WERI-Rb-1 (cell line): ENCODE measurements around the gene CRKL.

Source experiments
- DNase-seq: peaks from one replicate; pipeline ENCODE4 v3.0.0-alpha.2; 2020
- H3K27ac ChIP-seq: fragments of 250-450 bp; sonication (Bioruptor Pico); 2 replicates; pipeline ENCODE4 v1.5.1; 2020; ENCODE audit warnings: mild to moderate bottlenecking, moderate library complexity
- H3K27me3 ChIP-seq: fragments of 250-450 bp; sonication (Bioruptor Pico); 2 replicates; pipeline ENCODE4 v1.5.1; 2021; ENCODE audit warnings: mild to moderate bottlenecking, low read depth, moderate library complexity; ENCODE audit not compliant: insufficient read depth, severe bottlenecking
- H3K36me3 ChIP-seq: fragments of 250-450 bp; sonication (Bioruptor Pico); 2 replicates; pipeline ENCODE4 v1.5.1; 2020; ENCODE audit warnings: mild to moderate bottlenecking, moderate library complexity
- H3K4me3 ChIP-seq: 2 replicates; pipeline ENCODE4 v1.5.1; 2011; ENCODE audit warnings: low read depth, mild to moderate bottlenecking, control low read depth, low read length
- H3K9me3 ChIP-seq: fragments of 250-450 bp; sonication (Bioruptor Pico); 2 replicates; pipeline ENCODE4 v1.5.1; 2021; ENCODE audit warnings: mild to moderate bottlenecking, moderate library complexity; ENCODE audit not compliant: severe bottlenecking
- TF ChIP-seq, protein P1 (sequence below): IDR thresholded peaks from 2 replicates; pipeline ENCODE4 v1.5.1; 2011; ENCODE audit warnings: low read depth, mild to moderate bottlenecking, control low read depth, inconsistent platforms, low read length

The CRKL gene

DNA sequence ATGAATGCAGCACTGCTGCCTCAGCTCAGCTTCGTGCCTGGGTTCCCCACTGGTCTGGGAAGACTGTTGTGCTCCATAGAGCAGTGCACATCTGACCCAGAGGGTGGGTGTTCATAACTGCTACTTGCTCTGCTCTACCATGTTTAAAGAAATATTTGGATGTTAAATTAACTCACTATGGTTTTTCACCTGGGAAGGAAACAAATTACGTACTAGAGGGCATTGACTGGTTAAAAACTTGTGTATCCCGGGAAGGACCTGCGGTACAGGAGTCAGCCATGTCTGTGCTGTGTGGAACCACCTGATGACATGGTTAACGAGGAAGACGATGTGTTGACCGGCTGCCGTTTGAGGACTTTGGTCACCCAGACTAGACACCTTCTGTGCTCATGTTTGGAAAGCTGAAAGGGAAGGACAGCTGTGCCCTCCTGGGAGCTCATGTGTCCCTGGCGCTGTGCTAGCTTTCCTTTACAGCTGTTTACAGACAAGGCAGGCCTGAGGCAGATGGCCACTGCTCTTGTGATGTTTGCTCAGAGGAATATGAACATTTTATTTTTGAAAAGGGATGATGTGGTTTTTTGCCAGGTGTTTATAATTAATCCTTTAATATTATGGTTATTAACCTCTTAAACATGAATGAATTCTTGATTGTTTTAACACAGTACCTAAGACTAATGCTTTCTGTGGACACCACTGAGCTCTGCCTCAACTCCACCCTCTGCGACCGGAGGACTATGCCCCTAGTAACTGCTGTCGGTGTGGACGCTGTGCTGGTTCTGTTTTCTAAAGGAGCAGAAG lies 35.5 kb downstream of the CRKL start:
- H3K9me3 ChIP-seq = no peaks in the 10 kb centered on the region
- no peaks in the 10 kb centered on the region for H3K27me3 ChIP-seq
- H3K27ac ChIP-seq = no peak overlapping the region
- TF ChIP-seq, protein P1, sequence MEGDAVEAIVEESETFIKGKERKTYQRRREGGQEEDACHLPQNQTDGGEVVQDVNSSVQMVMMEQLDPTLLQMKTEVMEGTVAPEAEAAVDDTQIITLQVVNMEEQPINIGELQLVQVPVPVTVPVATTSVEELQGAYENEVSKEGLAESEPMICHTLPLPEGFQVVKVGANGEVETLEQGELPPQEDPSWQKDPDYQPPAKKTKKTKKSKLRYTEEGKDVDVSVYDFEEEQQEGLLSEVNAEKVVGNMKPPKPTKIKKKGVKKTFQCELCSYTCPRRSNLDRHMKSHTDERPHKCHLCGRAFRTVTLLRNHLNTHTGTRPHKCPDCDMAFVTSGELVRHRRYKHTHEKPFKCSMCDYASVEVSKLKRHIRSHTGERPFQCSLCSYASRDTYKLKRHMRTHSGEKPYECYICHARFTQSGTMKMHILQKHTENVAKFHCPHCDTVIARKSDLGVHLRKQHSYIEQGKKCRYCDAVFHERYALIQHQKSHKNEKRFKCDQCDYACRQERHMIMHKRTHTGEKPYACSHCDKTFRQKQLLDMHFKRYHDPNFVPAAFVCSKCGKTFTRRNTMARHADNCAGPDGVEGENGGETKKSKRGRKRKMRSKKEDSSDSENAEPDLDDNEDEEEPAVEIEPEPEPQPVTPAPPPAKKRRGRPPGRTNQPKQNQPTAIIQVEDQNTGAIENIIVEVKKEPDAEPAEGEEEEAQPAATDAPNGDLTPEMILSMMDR = no peak
- H3K36me3 ChIP-seq = peaks cover 58% of the 10 kb centered on the region
- H3K4me3 ChIP-seq = no peak overlapping the region
- DNase-seq = no peak

DNA sequence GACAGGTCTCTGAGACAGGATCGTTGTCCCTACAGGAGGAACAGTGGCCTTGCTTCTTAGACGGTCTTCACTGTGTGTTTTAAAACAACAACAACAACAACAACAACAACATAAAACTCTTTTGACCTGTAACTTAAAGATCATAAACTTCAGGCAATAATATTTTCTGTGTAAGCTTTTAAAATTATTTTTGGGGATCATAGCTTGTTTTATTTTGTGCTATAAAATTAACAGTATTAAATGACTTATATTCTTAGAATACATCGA lies 36.1 kb downstream of the CRKL start:
- no peak for DNase-seq
- no peak overlapping the region for H3K4me3 ChIP-seq
- H3K27me3 ChIP-seq = no peaks in the 10 kb centered on the region
- TF ChIP-seq, protein P1 = no peak
- H3K27ac ChIP-seq = no peak overlapping the region
- H3K9me3 ChIP-seq = no peaks in the 10 kb centered on the region
- peaks cover 58% of the 10 kb centered on the region for H3K36me3 ChIP-seq

- Histone ChIP-seq H3K27ac (no peak overlapping the region), H3K27me3 (no peaks in the 10 kb centered on the region), H3K9me3 (no peaks in the 10 kb centered on the region), H3K36me3 (peaks cover 55% of the 10 kb centered on the region), H3K4me3 (no peak overlapping the region)
- no peak for DNase-seq
- TF ChIP-seq, protein P1 = no peak
These were observed 36.7 kb downstream of the CRKL start for GRCh38 chr22:20953668-20954500.

GRCh38 chr22:20955548-20955947 lies 38.3 kb downstream of the CRKL start:
- Histone ChIP-seq H3K27ac (no peak overlapping the region), H3K27me3 (no peaks in the 10 kb centered on the region), H3K4me3 (no peak overlapping the region), H3K9me3 (no peaks in the 10 kb centered on the region), H3K36me3 (peaks cover 39% of the 10 kb centered on the region)
- no peak for DNase-seq
- TF ChIP-seq, protein P1 = no peak

DNA sequence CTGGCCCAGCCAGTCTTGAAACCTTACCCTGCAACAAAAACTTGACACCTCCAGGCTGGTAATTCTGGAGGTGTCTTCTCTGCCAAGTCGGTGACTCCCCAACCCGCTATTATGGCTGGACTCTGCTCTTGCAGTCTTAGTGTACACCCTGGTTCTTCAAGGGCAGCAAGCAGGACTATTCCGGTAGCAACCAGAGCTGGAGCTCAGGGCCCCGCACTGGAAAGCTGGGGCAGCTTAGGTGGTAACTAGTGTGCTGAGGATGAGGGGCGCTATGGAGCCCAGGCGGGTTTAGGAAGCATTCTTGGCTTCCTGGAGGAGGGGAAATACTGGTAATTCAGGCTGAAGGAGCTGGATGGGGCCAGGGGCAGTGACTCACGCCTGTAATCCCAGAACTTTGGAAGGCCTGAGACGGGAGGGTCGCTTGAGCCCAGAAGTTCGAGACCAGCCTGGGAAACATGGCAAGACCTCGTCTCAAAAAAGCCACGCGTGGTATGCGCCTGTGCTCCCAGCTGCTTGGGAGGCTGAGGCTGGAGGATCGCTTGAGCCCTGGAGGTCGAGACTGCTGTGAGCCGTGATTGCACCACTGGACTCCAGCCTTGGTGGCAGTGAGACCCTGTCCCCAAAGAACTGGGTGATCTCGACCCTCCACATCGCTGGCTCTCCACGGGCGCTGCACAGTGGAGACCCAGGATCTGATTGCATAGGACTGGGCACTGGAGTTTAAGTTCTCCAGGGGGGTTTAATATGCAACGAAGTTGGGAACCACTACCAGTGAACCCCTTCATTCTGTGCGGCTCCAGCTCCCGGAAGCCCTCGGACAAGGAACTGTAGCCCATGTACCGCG lies 39.3 kb downstream of the CRKL start:
- no peaks in the 10 kb centered on the region for H3K27me3 ChIP-seq
- DNase-seq = no peak
- no peak overlapping the region for H3K4me3 ChIP-seq
- no peaks in the 10 kb centered on the region for H3K9me3 ChIP-seq
- TF ChIP-seq, protein P1 = no peak
- peaks cover 29% of the 10 kb centered on the region for H3K36me3 ChIP-seq
- H3K27ac ChIP-seq = no peak overlapping the region
